Measurements from ENCODE around the gene HOXB9. TPM values are rescaled to one million over a fixed set of nuclear protein-coding genes. Genes with fewer than 3 reads are reported as not detected.

Gene HOXB9
- total and polyA plus RNA-seq, 2 of the 13 experiments (the other 11 are each of a cell fraction or from before 2014, with no cell fraction given) = not detected

DNA sequence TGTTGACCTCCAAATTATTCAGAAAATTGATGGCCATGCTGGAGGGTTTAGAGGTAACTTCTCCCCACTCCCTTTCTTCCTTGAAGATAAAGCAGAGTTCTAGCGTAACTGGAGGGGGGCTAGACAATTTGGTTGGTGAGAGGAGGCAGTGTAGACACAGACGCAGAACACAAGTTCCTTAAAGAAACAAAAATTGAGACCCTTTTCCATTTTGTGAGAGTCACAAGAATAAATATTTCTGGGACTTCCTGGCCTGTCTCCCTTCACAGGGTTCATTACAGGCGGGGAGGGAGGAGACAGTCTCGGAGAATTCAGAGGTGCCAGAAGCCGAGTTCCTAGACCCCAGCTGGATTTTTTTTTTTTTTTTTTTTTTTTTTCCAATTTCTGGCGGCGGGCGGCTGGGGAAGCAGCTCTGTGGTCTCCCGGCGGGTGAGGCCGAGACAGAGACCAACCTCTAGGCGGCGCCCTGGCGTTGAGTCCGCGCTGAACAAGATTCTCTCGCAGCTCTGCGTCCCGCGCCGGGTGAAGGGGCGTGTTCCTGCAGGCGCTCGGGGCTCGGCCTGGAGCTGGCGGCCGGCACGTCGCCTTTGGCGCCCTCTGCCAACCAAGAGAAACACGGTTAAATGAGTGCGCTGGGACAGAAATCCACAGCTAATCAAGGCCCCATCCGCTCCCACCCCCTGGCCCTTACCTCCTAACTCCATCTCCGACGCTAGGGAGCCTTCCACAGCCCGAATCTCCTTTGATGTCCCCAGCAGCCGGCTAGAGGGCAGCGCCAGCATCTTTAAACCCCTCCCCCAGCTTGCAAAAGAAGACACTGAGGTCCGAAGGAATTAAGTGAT lies 10.2 kb upstream of the HOXB9 start (continued):
- no peak for TF ChIP-seq AKNA (CRISPR knock-in tag; IDR thresholded peaks at IDR 0.05; ENCODE audit: borderline replicate concordance)
- no peak for TF ChIP-seq SRF (IDR thresholded peaks at IDR 0.05; ENCODE audit: low read depth, low read length)
- 0 out of 2 replicates have a peak, but pooled peaks have one; percentile 62 for TF ChIP-seq ZNF136 (CRISPR knock-in tag; IDR thresholded peaks at IDR 0.05; ENCODE audit: low read depth)
- TF ChIP-seq TRIM24 (CRISPR knock-in tag; IDR thresholded peaks at IDR 0.05) = 0 out of 2 replicates have a peak, but pooled peaks have one; percentile 34
- TF ChIP-seq PRMT3 (CRISPR knock-in tag; IDR thresholded peaks at IDR 0.05; ENCODE audit: borderline replicate concordance, low read depth) = no peak
- TF ChIP-seq, protein P1, sequence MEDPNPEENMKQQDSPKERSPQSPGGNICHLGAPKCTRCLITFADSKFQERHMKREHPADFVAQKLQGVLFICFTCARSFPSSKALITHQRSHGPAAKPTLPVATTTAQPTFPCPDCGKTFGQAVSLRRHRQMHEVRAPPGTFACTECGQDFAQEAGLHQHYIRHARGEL (CRISPR knock-in tag; IDR thresholded peaks at IDR 0.05) = 0 out of 2 replicates have a peak, but pooled peaks have one; percentile 36
- no peak for TF ChIP-seq ZNF761 (CRISPR knock-in tag; conservative IDR thresholded peaks at IDR 0.05)
- TF ChIP-seq SIX1 (CRISPR knock-in tag; IDR thresholded peaks at IDR 0.05; ENCODE audit: borderline replicate concordance) = no peak
- TF ChIP-seq GABPA (IDR thresholded peaks at IDR 0.05; ENCODE audit: low read depth, low read length) = no peak
- no peak for TF ChIP-seq GABPA (CRISPR knock-in tag; IDR thresholded peaks at IDR 0.05; ENCODE audit: low read depth)
- peak; percentile 72; the same call in 1 of the 2 replicates for TF ChIP-seq ZNF264 (CRISPR knock-in tag; IDR thresholded peaks at IDR 0.05)
- no peak for TF ChIP-seq ZC3H4 (CRISPR knock-in tag; IDR thresholded peaks at IDR 0.05; ENCODE audit: borderline replicate concordance)
- peak; percentile 57; the same call in 1 of the 2 replicates for TF ChIP-seq MAF1 (CRISPR knock-in tag; IDR thresholded peaks at IDR 0.05; ENCODE audit: borderline replicate concordance)
- TF ChIP-seq NFYC (CRISPR knock-in tag; IDR thresholded peaks at IDR 0.05) = no peak
- TF ChIP-seq ZNF235 (CRISPR knock-in tag; IDR thresholded peaks at IDR 0.05; ENCODE audit: borderline replicate concordance) = no peak
- no peak for TF ChIP-seq ZNF317 (CRISPR knock-in tag; IDR thresholded peaks at IDR 0.05)
- peak; percentile 56; the same call in 1 of the 2 replicates for TF ChIP-seq RNF2 (conservative IDR thresholded peaks at IDR 0.05; ENCODE audit: low read depth)
- TF ChIP-seq KLF15 (CRISPR knock-in tag; IDR thresholded peaks at IDR 0.05; ENCODE audit: borderline replicate concordance) = no peak
- TF ChIP-seq SMAD1 (CRISPR knock-in tag; IDR thresholded peaks at IDR 0.05; ENCODE audit: borderline replicate concordance, low read depth) = no peak
- no peak for TF ChIP-seq FOXA1 (IDR thresholded peaks at IDR 0.05)
- no peak for TF ChIP-seq FOXA1 (CRISPR knock-in tag; IDR thresholded peaks at IDR 0.05)
- TF ChIP-seq ZNF644 (CRISPR knock-in tag; IDR thresholded peaks at IDR 0.05; ENCODE audit: low read depth) = no peak
- TF ChIP-seq RXRA (CRISPR knock-in tag; IDR thresholded peaks at IDR 0.05) = 0 out of 2 replicates have a peak, but pooled peaks have one; percentile 27
- peak; percentile 68 for TF ChIP-seq ZFP91 (CRISPR knock-in tag; IDR thresholded peaks at IDR 0.05; ENCODE audit: borderline replicate concordance)

All from HepG2 (cell line).